HepG2 (cell line): Measurements from ENCODE around the gene B4GALT7. TPM values are rescaled to one million over a fixed set of nuclear protein-coding genes. Genes with fewer than 3 reads are reported as not detected.
A peak's percentile ranks its signal among the peaks of the same experiment; 100 is the strongest.

ENCODE experiments used
- BCL6 ChIP-seq: IDR thresholded peaks from 2 replicates; pipeline ENCODE4 v1.6.1; 2016; ENCODE audit warnings: missing genetic modification reagents, missing compliant biosample characterization
- BRD4 ChIP-seq: sonication (generic); formaldehyde crosslinking; IDR thresholded peaks from 2 replicates; pipeline ENCODE4 v1.4.0; 2020; ENCODE audit warnings: missing genetic modification reagents
- CAMTA2 ChIP-seq: sonication (generic); formaldehyde crosslinking; IDR thresholded peaks from 2 replicates; pipeline ENCODE4 v1.4.0; 2020; ENCODE audit warnings: mild to moderate bottlenecking, missing genetic modification reagents, borderline replicate concordance
- HBP1 ChIP-seq: IDR thresholded peaks from 2 replicates; pipeline ENCODE4 v1.6.1; 2016; ENCODE audit warnings: low read depth, control low read depth
- ISX ChIP-seq: sonication (generic); formaldehyde crosslinking; conservative IDR thresholded peaks from 2 replicates; pipeline ENCODE4 v1.5.0; 2020; ENCODE audit warnings: missing genetic modification reagents
- RFX5 ChIP-seq: IDR thresholded peaks from 2 replicates; pipeline ENCODE4 v1.6.1; 2011; ENCODE audit warnings: low read depth, low read length, improper control_type of control experiment
- RNF219 ChIP-seq: sonication (generic); formaldehyde crosslinking; IDR thresholded peaks from 2 replicates; pipeline ENCODE4 v1.5.0; 2020; ENCODE audit warnings: mild to moderate bottlenecking, missing genetic modification reagents
- SAFB2 ChIP-seq: sonication (generic); formaldehyde crosslinking; IDR thresholded peaks from 2 replicates; pipeline ENCODE4 v1.5.1; 2020; ENCODE audit warnings: missing genetic modification reagents, low read depth, mild to moderate bottlenecking, borderline replicate concordance
- TGIF2 ChIP-seq: IDR thresholded peaks from 2 replicates; pipeline ENCODE4 v1.6.1; 2016; ENCODE audit warnings: control low read depth, missing compliant biosample characterization
- UBTF ChIP-seq: sonication (generic); formaldehyde crosslinking; IDR thresholded peaks from 2 replicates; pipeline ENCODE4 v1.4.0; 2020; ENCODE audit warnings: mild to moderate bottlenecking, missing genetic modification reagents
- ZBED4 ChIP-seq: sonication (generic); formaldehyde crosslinking; IDR thresholded peaks from 2 replicates; pipeline ENCODE4 v1.4.0; 2020; ENCODE audit warnings: missing genetic modification reagents, borderline replicate concordance
- ZFP82 ChIP-seq: sonication (generic); formaldehyde crosslinking; IDR thresholded peaks from 2 replicates; pipeline ENCODE4 v1.5.1; 2020; ENCODE audit warnings: mild to moderate bottlenecking, missing genetic modification reagents, borderline replicate concordance
- ZNF205 ChIP-seq: IDR thresholded peaks from 2 replicates; pipeline ENCODE4 v1.6.1; 2018; ENCODE audit warnings: missing biosample characterization, missing genetic modification reagents
- ZNF260 ChIP-seq: sonication (generic); formaldehyde crosslinking; IDR thresholded peaks from 2 replicates; pipeline ENCODE4 v1.4.0; 2020; ENCODE audit warnings: missing genetic modification reagents, low read depth, mild to moderate bottlenecking, borderline replicate concordance
- ZNF280D ChIP-seq: sonication (generic); formaldehyde crosslinking; IDR thresholded peaks from 2 replicates; pipeline ENCODE4 v1.5.1; 2020; ENCODE audit warnings: mild to moderate bottlenecking, missing genetic modification reagents
- ZNF790 ChIP-seq: sonication (generic); formaldehyde crosslinking; IDR thresholded peaks from 2 replicates; pipeline ENCODE4 v1.8.0; 2022; ENCODE audit warnings: missing genetic modification reagents, mild to moderate bottlenecking, borderline replicate concordance
- polyA plus RNA-seq, 8 experiments: library from polyadenylated mRNA; depleted of rRNA in 3 of 8; stranded (reverse) in 7 of 8; unstranded in 1 of 8; fragments of >200 nt; fragmentation: Illumina TruSeq in 4 of 8; extraction: Trizol in 4 of 8; gene quantifications; 2 replicates each; pipeline versions ENCODE4 v1.2.1 to v1.2.3, GENCODE V29; 2011 to 2016; ENCODE audit warnings: low read depth in 4 of 8, missing spikeins in 1 of 8, mixed read lengths in 1 of 8; ENCODE audit not compliant: insufficient read depth in 1 of 8
- total RNA-seq, 5 experiments: library from RNA; depleted of rRNA; stranded (reverse); fragments of >200 nt; fragmentation: Illumina TruSeq; extraction: Trizol; gene quantifications; 2 replicates each; pipeline ENCODE4 v1.2.3, GENCODE V29; 2016; ENCODE audit warnings: low read depth in 1 of 5

The B4GALT7 gene
- total and polyA plus RNA-seq, 2 of the 13 experiments (the other 11 are each of a cell fraction or from before 2014, with no cell fraction given): 16.4 to 20.5 TPM

- TF ChIP-seq HBP1 (CRISPR knock-in tag) (no peak), RFX5 (no peak), SAFB2 (CRISPR knock-in tag) (no peak), TGIF2 (0 out of 2 replicates have a peak, but pooled peaks have one; percentile 24), ISX (CRISPR knock-in tag) (no peak), ZFP82 (CRISPR knock-in tag) (no peak), ZNF280D (CRISPR knock-in tag) (no peak), ZNF260 (CRISPR knock-in tag) (no peak), ZBED4 (CRISPR knock-in tag) (no peak), ZNF205 (CRISPR knock-in tag) (no peak), CAMTA2 (CRISPR knock-in tag) (no peak), ZNF790 (no peak), BRD4 (CRISPR knock-in tag) (no peak; the same call in 1 of the 2 replicates), UBTF (no peak), RNF219 (CRISPR knock-in tag) (no peak), BCL6 (CRISPR knock-in tag) (no peak)
Measured at GRCh38 chr5:177554474-177555111, 45.3 kb upstream of the B4GALT7 start, which contains the start of gene FAM193B (continued).
